ENCODE results near the gene RAB7A. TPM values are rescaled to one million over a fixed set of nuclear protein-coding genes. Genes with fewer than 3 reads are reported as not detected.

Gene RAB7A
- total RNA-seq, 1 donor from 2014 or later, result 43.7 TPM

DNA sequence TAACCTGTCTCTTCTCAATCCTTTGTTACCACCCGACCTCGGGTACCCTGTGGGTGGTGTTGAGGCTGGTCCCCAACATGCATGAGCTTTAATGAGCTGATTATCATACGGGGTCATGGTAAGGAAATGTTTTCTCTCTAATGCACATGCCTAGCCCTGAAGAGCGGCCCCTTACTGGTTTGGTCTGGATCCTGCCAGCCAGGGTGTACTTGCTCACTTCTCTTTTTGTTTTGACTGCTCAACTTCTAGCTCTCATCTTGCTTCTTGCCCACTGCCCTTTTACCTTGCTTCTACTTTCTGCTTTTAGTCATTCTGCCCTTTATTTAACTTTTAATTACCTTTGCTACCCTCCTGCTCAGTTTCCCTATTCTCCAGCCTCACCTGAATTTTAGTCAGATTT is 109.1 kb downstream of the RAB7A start:
- DNase-seq (ENCODE audit: low read depth), result no peak
- TF ChIP-seq, protein P1, sequence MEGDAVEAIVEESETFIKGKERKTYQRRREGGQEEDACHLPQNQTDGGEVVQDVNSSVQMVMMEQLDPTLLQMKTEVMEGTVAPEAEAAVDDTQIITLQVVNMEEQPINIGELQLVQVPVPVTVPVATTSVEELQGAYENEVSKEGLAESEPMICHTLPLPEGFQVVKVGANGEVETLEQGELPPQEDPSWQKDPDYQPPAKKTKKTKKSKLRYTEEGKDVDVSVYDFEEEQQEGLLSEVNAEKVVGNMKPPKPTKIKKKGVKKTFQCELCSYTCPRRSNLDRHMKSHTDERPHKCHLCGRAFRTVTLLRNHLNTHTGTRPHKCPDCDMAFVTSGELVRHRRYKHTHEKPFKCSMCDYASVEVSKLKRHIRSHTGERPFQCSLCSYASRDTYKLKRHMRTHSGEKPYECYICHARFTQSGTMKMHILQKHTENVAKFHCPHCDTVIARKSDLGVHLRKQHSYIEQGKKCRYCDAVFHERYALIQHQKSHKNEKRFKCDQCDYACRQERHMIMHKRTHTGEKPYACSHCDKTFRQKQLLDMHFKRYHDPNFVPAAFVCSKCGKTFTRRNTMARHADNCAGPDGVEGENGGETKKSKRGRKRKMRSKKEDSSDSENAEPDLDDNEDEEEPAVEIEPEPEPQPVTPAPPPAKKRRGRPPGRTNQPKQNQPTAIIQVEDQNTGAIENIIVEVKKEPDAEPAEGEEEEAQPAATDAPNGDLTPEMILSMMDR (IDR thresholded peaks at IDR 0.05; ENCODE audit: insufficient read depth, low read length, severe bottlenecking), result no peak
- FAIRE-seq, result no peak
- no peak overlapping the region for H3K4me3 ChIP-seq (ENCODE audit: low read depth, low read length)
- H3K36me3 ChIP-seq (ENCODE audit: control insufficient read depth, insufficient read depth, low read length), result no peaks in the 10 kb centered on the region
- H3K27me3 ChIP-seq (ENCODE audit: control insufficient read depth, insufficient read depth, low read length), result no peaks in the 10 kb centered on the region

DNA sequence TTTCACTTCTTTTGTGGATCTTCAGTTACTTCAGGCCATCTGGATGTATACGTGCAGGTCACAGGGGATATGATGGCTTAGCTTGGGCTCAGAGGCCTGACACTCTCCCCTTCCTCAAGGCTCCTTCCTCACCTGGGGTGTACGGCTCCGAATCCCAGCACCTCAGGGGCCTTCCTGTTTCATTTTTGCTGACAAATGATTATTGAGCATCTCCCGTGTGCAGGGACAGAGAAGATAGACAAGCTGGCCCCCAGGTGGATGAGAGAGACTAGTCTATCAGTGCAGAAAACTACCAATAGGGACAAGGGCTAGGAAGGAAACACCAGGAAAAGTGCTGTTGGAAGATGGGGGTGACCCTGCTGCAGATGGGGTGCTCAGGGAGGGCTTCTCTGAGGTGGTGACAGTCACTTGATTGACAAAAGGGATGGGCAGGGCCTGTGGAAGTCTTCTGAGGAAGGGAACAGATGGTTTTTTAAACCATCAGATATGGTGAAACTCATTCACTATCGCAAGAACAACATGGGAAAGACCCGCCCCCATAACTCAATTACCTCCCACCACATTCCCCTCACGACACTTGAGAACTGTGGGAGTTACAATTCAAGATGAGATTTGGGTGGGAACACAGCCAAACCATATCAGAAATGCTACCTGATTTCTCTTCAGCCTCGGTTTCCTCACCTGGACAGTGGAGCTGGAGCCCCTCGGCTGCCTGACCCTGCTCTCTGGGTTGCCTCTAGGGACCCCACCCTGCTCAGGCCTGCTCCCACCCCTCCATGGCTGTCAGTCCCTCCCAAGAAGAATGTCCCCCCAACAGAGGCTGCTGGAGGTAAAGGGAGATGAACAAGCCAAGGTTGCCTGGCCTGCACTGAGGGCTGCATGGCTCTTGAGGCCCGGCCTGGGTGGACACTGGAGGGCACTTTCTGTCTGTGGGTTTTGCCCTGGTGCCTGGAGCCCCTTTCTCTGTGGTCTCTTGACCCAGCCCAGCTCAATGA is 116.2 kb downstream of the RAB7A start:
- peak; percentile 7 for FAIRE-seq
- TF ChIP-seq, protein P1 (IDR thresholded peaks at IDR 0.05; ENCODE audit: insufficient read depth, low read length, severe bottlenecking), result no peak
- no peaks in the 10 kb centered on the region for H3K27me3 ChIP-seq (ENCODE audit: control insufficient read depth, insufficient read depth, low read length)
- DNase-seq (ENCODE audit: low read depth), result no peak
- H3K36me3 ChIP-seq (ENCODE audit: control insufficient read depth, insufficient read depth, low read length), result no peaks in the 10 kb centered on the region
- H3K4me3 ChIP-seq (ENCODE audit: low read depth, low read length), result no peak overlapping the region

DNA sequence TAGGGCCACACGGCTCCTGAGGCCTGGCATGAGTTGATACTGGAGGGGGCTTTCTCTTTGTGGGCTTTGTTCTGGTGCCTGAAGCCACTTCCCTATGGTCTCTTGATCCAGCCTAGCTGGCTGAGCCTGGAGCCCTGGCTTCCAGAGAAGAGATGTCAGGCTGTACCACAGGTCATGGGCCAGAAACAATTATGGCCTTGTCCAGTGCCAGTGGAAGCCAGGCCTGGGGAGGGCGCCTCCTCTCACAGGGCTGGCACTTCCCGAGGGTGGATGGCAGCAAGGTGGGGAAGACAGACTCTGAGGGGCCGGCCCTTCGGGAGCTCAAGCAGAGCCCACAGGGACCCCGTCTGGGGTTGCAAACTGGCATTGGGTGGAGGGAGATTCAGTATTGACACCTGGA is 118.5 kb downstream of the RAB7A start:
- Histone ChIP-seq H3K36me3 (ENCODE audit: control insufficient read depth, insufficient read depth, low read length) (no peaks in the 10 kb centered on the region), H3K4me3 (ENCODE audit: low read depth, low read length) (no peak overlapping the region), H3K27me3 (ENCODE audit: control insufficient read depth, insufficient read depth, low read length) (no peaks in the 10 kb centered on the region)
- no peak for DNase-seq (ENCODE audit: low read depth)
- TF ChIP-seq, protein P1 (IDR thresholded peaks at IDR 0.05; ENCODE audit: insufficient read depth, low read length, severe bottlenecking), result no peak
- no peak for FAIRE-seq

DNA sequence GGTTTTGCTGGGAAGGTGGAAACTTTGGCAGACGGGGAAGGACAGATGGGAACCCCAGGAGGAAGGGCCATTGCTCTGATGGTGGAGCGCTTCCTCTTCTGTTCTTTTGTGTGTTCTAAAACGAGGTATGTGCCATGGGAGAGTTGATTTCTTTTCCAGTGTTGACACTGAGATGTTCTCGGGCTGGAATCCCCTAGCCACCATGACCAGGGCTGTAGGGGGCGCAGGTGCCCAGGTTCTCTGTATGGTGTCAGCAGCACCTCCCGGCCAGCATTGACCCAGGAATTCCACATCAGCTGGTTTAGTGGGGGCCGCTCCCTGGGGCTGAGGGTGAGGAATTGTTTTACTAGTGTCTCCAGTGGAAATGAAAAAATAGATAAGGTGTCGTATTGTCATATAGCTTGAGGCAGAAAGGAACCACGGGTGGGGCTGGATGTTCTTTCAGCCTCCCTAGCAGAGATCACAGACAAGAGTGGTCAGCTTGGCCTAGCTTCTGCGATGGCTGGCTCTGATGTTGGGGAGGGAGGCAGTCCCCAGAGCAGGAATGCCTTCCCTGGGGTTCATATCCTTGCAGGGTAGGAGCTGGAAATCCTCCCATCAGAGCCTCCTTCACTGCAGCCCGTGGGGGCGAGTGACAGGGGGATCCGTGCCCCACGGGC is 119.3 kb downstream of the RAB7A start:
- H3K36me3 ChIP-seq (ENCODE audit: control insufficient read depth, insufficient read depth, low read length), result no peaks in the 10 kb centered on the region
- DNase-seq (ENCODE audit: low read depth) (no peak), FAIRE-seq (no peak)
- H3K27me3 ChIP-seq (ENCODE audit: control insufficient read depth, insufficient read depth, low read length), result no peaks in the 10 kb centered on the region
- H3K4me3 ChIP-seq (ENCODE audit: low read depth, low read length), result no peak overlapping the region
- TF ChIP-seq, protein P1 (IDR thresholded peaks at IDR 0.05; ENCODE audit: insufficient read depth, low read length, severe bottlenecking), result no peak

DNA sequence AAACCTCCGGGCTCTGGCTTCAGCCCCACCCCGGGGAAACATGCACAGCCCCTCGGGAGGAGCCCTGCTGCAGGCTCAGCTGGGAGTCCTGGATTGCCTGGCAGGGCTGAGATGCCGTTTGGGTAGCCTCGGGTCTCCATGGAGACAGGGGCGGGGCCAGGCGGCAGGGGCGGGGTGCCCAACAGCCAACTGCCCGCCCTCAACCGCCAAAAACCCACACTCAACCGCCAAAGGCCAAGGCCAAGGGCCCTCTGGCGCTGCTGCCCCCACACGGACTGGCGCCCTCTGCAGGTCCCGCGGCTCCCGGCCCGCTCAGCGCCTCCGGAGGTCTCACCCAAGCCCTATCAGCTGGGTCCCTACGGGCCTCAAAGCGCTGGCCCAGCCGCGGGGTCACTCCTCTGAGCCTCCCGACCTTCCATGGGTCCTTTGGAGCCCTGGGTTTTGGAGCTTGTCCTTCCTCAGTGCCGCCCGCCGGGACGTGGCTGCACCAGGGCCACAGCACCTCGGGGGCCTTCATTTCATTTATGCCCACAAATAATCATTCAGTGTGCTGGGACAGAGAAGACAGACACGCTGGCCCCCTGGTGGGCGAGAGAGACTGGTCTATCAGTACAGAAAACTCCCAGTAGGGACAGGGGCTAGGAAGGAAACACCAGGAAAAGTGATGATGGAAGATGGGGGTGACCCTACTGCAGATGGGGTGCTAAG is 119.9 kb downstream of the RAB7A start:
- DNase-seq (ENCODE audit: low read depth), result peak; percentile 35
- no peak for FAIRE-seq
- H3K4me3 ChIP-seq (ENCODE audit: low read depth, low read length), result peak overlapping the region; percentile 22
- H3K27me3 ChIP-seq (ENCODE audit: control insufficient read depth, insufficient read depth, low read length), result no peaks in the 10 kb centered on the region
- no peaks in the 10 kb centered on the region for H3K36me3 ChIP-seq (ENCODE audit: control insufficient read depth, insufficient read depth, low read length)
- TF ChIP-seq, protein P1 (IDR thresholded peaks at IDR 0.05; ENCODE audit: insufficient read depth, low read length, severe bottlenecking), result peak; percentile 59

Measured in bronchial epithelial cell (primary cell).